ENCODE data around the gene DGKB. TPM values are rescaled to one million over a fixed set of nuclear protein-coding genes. Genes with fewer than 3 reads are reported as not detected.
A peak's percentile ranks its signal among the peaks of the same experiment; 100 is the strongest.

Gene DGKB
- total RNA-seq, 1 donor = not detected

DNA sequence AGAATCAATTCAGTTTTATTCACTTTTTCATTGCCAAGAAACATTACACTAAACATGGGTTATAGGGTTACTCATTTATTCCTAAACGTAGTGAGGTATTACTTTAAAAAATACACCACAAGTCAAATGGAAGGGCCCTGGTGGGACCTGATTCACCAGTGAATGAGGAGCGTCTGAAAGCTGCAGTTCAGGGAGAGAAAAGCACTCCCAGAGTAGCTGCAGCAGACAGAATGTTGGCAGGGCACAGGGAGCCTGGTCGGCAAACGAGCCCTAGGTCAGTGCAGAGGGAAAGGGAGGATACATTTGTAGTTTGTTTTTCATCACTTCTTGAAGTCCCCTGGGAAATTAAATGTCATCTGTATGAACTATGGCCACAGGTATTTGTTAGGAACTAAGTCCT is 551.4 kb downstream of the DGKB start:
- H3K4me3 ChIP-seq (ENCODE audit: low read depth, low read length) = no peak overlapping the region
- no peak for TF ChIP-seq CTCF (IDR thresholded peaks at IDR 0.05; ENCODE audit: insufficient read depth, low read depth, low read length)
- DNase-seq (ENCODE audit: low read depth) = no peak

- TF ChIP-seq CTCF (IDR thresholded peaks at IDR 0.05; ENCODE audit: insufficient read depth, low read depth, low read length) = no peak
- H3K4me3 ChIP-seq (ENCODE audit: low read depth, low read length) = no peak overlapping the region
- DNase-seq (ENCODE audit: low read depth) = no peak
Observed at GRCh38 chr7:14341200-14341775, 561.3 kb downstream of the DGKB start.

GRCh38 chr7:14340393-14341074 is 562.0 kb downstream of the DGKB start:
- no peak for DNase-seq (ENCODE audit: low read depth)
- TF ChIP-seq CTCF (IDR thresholded peaks at IDR 0.05; ENCODE audit: insufficient read depth, low read depth, low read length) = no peak
- H3K4me3 ChIP-seq (ENCODE audit: low read depth, low read length) = no peak overlapping the region

GRCh38 chr7:14339861-14340260 is 562.7 kb downstream of the DGKB start:
- no peak for TF ChIP-seq CTCF (IDR thresholded peaks at IDR 0.05; ENCODE audit: insufficient read depth, low read depth, low read length)
- H3K4me3 ChIP-seq (ENCODE audit: low read depth, low read length) = no peak overlapping the region
- DNase-seq (ENCODE audit: low read depth) = no peak

GRCh38 chr7:14336256-14336655 is 566.3 kb downstream of the DGKB start:
- no peak overlapping the region for H3K4me3 ChIP-seq (ENCODE audit: low read depth, low read length)
- DNase-seq (ENCODE audit: low read depth) = no peak
- TF ChIP-seq CTCF (IDR thresholded peaks at IDR 0.05; ENCODE audit: insufficient read depth, low read depth, low read length) = no peak

DNA sequence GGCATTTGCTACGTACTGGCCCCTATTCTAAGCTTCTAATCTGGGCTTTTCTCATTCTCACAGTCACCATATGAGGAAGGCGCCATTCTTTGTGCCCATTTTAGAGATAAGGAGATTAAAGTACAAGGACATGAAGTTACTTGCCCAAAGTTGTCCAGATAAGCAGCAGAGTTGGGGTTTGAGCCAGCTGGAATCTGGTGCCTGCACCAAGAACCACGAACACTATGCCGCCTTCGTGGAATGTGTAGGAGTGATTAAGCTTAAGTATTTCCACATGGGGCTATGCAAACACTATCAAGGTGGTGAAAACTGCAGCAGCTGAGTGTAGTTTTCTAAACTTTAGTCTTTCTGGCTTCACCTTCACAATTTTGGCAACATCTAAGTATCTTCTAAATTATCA is 570.4 kb downstream of the DGKB start:
- DNase-seq (ENCODE audit: low read depth) = peak; percentile 5
- no peak overlapping the region for H3K4me3 ChIP-seq (ENCODE audit: low read depth, low read length)
- no peak for TF ChIP-seq CTCF (IDR thresholded peaks at IDR 0.05; ENCODE audit: insufficient read depth, low read depth, low read length)

DNA sequence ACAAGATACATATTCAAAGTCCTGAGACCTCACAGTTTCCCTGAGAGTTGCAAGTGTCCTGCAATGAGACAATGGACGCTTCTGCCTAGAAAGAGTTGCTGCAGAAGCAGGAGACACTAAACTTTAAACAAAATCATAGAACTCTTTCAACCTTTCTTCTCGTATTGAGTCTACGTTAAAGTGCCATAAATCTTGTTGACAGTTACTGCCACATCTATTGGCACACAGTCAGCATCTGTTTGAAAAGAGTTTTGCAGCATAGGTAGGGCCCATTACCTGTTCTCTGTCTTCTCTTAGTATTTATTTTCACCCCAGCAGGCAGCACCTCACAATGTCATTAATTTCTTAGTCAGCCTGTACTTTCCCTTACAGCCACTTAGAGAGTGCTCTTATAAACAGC is 577.8 kb downstream of the DGKB start:
- no peak for TF ChIP-seq CTCF (IDR thresholded peaks at IDR 0.05; ENCODE audit: insufficient read depth, low read depth, low read length)
- no peak for DNase-seq (ENCODE audit: low read depth)
- no peak overlapping the region for H3K4me3 ChIP-seq (ENCODE audit: low read depth, low read length)

Data from fibroblast of villous mesenchyme (primary cell).